Activated gamma-delta T cell treated with anti-CD3 and anti-CD28 coated beads, Interleukin-2, amount 50 U/mL, for 16 hours (primary cell): ENCODE data around the gene HERPUD1.

Source experiments
- DNase-seq: peaks from one replicate; pipeline ENCODE4 v3.0.0-alpha.2; 2020; ENCODE audit warnings: low read depth

HERPUD1 gene

DNA sequence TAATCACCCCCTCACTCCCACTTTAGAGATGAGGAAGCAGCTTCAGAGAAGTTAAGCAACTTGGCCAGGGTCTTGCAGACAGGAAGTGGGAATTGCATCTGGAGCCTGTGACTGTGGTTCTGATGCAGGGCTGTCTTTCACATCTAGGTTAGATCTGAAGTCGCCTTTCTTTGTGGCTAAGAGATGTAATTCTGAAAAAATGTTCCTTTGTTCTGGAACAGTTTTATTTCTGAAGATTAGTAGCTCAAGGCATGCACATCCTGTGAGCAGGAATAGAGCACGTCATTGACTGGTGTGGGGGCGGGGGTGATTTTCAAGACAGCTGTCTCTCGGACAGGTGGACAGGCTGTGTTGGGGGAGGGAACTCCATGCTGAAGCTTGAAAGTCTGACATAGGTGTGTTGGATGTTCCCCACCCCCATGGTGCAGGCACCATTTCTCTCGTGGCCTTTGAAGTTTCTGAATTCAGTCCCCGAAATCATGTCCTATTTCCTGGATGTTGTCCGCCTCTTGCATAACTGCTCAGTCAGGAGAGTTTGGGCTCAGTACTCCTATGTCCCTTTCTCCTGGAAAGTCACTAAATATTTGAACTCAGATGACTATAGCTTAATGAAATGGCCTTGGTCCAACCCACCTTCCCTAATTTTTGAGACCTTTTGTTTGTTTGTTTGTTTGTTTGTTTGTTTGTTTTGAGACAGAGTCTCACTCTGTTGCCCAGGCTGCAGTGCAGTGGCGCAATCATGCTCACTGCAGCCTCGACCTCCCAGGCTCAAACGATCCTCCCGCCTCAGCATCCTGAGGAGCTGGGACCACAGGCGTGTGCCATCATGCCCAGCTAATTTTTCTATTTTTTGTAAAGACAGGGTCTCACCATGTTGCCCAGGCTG lies 21.0 kb upstream of the HERPUD1 start:
- DNase-seq, result no peak

DNA sequence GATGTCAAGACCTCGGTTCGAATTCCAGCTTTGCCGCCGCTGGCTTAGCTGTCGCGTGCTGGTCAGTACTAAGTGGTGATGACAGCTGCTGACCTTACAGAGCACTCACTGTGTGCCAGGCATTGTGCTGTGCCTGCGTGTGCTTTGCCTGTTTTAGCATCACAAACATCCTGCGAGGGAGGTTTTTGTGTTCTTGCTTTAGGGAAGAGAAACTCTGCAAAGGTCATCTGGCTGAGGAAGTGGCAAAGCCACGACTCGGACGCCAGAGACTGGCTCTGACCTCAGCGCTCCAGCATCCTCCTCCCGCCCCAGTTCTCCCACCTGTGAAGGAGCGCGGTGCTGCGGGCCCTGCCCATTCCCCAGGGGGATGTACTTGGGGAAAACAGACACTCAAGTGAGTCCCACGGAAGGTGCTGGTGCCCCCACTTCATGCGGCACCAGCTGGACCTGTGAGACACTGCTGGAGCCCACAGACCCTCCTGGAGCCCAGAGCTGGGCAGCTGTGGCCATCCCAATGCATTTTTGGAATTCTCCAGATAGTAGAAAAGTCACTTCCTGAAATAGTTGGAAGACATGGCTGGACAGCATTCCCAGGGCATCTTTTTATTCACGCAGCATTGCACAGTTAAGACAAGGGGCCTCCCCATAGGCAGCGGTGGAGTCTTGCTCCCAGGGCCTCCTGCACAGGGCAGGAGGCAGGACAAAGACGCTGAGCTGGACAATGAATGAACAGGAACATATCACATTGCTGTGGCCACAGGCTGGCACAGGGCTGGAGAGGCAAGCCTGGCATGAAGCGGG lies 20.0 kb upstream of the HERPUD1 start:
- no peak for DNase-seq

DNA sequence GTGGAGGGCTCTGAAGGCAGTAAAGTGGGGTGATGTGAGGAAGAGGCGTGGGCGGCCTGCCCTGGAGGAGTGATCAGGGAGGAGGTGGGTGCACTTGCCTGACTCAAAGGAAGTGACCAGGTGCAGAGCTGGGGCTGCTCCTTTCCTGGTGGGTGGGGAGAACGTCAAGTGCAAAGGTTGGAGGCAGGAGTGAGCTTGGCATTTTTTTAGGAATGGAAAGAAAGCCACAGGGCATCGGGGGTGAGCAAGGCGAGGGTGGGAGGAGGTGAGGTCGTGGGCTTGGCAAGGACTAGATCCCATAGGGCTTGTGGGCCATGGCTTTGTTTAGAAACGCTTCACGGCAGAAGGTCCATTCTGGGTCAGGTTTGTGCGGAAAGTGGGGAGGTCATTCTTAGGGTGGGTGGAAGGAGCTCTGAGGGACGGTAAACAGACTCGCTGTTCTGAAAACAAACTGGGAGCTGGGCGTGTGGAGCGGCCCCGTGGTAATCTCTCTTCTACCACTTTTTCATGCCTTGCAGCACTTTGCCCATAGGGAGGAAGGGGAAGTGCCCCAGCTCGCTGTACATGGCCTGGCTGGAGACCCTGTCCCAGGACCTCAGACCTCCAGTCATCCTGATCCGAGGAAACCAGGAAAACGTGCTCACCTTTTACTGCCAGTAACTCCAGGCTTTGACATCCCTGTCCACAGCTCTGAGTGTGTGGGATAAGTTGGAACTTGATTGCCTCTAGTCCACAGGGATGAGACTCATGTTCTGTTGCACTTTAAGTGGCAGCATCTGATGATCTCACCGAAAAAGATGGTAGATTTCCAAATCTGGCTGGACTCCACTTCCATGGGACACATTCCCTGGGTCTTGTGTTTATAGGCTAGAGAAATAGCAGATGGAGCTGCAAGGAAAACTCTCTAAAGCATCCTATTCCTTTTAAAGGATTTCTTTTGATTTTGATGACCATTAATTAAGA lies 18.9 kb upstream of the HERPUD1 start:
- no peak for DNase-seq

GRCh38 chr16:56914896-56915295 lies 17.0 kb upstream of the HERPUD1 start:
- no peak for DNase-seq

DNA sequence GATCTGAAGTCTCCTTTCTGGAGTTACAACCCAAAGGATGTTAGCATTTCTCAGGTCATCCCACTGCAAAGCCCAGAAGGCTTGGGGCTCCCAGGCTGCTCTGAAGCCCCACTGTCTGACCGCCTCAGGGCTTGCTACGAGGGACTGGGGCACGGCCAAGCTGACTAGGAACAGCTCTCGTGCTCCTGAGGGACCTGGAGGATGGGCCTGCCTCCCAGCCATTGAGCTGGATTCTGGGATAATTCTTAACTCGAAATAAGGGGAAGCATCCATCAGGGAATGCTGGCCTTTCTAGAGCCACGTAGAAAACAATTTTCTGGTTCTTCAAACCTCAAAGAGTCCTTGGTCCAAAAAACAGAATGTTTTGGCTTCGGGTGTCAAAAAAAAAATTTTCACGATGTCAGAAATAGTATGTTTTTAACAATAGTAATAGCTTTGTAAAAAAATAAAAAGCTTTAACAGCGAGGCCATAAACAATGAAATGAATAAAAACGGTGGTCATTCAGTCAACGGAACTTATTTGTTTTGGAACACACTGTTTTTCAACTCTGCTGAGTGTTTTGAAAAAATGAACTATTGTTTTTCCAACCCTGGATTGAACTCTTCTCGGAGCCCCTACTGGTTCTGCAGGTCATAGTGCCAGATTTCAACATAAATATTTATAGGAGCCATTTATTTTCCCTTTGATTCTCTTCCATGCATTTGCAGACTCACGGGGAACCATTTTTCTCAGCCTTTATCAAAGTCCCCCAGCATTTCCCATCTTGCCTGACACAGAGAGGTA lies 16.4 kb upstream of the HERPUD1 start:
- DNase-seq, result no peak

DNA sequence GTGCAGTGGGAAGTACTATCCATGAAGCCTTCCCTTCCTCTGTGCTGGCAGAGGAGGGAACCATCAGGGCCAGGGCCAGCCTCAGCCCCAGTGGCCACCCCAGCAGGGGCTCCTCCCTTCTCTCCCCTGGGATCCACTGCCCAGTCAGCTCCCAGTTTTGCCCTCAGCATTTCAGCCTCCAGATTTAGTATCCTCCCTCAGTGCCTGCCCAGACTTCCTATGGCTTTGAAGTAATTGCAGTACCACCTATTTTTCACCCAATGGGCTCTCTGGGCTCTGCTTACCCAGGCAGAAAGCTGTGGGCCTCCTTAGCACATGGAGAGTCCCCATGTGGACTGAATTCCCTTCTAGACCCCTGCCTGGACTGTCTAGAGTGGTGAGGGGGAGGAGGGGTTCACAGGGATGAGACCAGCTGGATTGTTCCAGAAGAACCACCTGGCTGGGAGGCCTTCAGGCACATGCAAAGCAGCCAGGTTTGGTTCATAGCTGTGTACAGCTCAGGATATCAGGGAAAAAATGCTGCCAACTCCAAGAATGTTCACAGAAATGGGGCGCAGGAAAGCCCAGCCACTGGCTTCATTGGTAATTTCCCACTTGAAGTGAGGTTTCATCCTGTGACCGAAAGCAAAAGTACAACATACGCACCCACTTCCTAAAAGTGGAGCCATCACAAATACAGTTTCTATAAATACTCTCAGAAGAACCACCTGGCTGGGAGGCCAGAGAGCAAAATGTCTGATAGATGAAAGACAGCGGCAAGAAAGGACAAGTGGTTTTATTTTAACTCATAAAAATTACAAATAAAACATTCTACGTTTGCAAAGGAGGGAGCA lies 15.2 kb upstream of the HERPUD1 start:
- DNase-seq, result no peak

GRCh38 chr16:56918467-56919012 lies 13.4 kb upstream of the HERPUD1 start:
- DNase-seq, result no peak

GRCh38 chr16:56919099-56919800 lies 12.7 kb upstream of the HERPUD1 start:
- no peak for DNase-seq

GRCh38 chr16:56921571-56921970 lies 10.4 kb upstream of the HERPUD1 start:
- no peak for DNase-seq

- DNase-seq, result no peak
Observed at GRCh38 chr16:56923481-56924091, 8.4 kb upstream of the HERPUD1 start.

DNA sequence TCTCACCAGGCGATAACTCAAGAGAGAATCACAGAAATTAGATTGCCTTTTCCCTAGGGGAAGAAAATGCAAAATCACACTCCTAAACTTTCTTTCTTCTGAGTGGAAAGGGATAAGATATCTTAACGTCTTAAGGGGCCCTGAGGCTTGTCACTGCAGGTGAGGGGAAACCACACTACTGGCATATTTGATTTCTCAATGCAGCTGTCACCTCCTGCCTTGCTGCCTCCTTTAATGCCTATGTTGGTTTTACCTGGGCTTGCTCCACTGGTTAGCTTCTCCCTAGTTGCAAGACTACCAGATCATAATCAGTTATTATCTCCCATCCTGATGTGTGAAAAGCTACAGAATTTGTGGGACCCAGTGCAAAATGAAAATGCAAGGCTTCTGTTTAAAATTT lies 4.5 kb upstream of the HERPUD1 start:
- DNase-seq, result no peak

- no peak for DNase-seq
Observed at GRCh38 chr16:56929639-56930038, 2.3 kb upstream of the HERPUD1 start.

- DNase-seq, result no peak
Observed at GRCh38 chr16:56930486-56931270, 1.3 kb upstream of the HERPUD1 start.

DNA sequence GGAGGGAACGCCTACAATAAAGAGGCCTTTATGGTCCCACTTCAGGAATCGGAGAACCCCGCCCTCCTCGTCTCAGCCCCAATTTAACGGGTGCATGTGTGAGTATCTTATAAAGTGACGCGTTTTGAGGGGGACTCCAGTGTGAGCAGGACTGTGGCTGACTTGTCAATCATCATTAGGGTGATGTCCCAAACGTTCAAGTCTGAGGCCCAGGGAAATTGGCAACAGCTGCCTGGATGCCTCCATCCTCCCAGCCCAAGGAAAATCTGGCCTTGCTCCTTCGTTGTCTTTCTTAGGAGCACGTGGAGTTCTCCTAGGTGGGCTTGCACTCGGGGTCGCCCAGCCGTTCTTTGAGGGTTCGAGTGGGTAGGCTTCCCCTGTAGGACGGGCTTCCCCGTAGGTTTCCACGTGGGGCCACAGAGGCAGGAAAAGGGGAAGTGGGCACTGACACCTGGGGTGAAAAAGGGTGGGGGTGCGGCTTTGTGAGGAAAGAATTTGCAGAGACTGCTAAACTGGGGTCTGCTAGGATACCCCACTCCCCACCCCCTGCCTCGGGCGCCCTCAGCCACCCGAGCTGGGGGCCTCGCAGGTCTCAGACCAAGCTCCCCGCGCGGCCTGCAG lies 561 bp upstream of the HERPUD1 start:
- no peak for DNase-seq

DNA sequence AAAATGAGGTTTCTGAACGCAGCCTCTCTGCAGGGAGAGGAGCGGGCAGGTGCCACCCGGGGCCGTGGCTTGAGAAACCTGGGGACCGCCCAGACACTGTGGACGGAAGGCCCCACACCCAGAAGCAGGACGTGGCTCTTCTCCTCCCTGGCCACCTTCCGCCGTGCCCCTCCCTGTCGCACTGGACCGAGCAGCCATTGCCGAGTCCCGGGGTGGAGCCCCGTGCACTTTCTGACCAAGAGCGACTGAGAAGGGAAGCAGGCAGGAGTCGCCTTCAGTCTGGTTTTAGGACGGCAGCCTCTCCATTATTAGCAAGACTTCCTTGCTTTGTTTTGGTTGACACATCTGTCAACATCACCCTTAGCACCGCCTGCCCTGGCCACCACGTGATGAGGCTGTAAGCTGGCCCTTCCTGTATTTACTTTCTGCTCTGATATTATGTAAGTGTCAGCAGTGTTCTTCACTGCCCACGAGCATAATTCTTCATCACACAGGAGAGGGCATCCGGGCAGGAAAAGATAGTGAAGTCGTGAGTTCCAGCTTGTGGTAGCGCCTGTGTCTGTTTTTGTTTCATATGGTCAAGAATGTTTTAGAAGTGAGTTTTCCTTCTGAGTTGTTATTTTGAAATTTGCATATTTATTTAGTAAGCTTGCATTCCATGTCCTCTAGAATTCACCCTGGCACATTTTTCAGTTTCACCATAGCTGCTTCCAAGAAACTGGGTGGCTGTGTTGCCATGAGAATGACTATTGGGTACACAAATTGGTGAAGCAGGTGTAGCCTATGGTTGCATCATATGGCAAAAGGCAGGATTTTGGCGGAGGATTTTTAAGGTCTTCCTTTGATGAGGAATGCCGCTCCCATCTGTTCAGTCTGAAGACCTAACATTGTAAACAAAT lies 1.0 kb downstream of the HERPUD1 start:
- DNase-seq, result peak; percentile 11

DNA sequence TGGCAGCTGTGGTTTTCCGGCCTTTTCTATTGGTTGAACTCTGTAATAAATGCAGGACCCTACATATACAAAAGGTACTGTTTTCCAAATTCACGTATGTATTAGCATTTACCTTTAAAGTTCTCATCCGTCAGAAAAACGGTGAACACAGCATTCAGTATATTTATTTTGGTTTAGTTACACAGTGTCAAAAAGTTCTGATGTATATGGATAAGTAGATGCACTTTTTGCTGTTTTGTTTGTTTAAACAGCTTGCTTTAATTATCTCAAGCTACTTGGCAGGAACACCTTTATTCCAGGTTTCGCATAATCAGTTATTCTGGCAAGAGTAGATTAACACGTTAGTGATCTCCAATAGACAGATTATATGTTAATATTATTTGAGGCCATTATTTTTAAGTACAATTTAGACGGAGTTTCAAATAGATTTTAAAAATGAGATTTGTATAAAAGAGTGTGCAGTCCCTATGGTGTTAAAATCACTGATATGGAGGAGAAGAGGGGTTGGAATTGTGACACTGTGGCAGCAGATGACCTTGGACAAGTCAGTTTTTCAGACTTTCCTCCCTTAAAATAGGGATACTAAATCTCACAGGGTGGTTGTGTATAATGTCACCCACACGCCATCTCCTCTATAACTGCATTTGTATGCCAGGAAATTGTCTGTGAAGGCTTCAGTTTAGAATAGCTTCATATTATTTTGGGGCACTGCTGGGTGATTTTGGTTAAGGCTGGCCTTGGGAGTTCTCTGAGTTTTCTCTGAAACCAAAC lies 2.1 kb downstream of the HERPUD1 start:
- DNase-seq, result no peak
